Kidney (tissue), 14 donors: ENCODE results near the gene SYNE1. TPM values are rescaled to one million over a fixed set of nuclear protein-coding genes. Genes with fewer than 3 reads are reported as not detected.
A peak's percentile ranks its signal among the peaks of the same experiment; 100 is the strongest.

Source experiments
- DNase-seq, 5 donors: peaks; one replicate each; pipeline ENCODE4 v3.0.0-alpha.2; 2013 to 2020
- FAIRE-seq: peaks from 2 replicates; lab custom pipeline; 2012; peaks lifted over from hg19 to GRCh38; lab: Jason Lieb, UNC
- H3K27ac ChIP-seq, 2 donors: one replicate each; pipeline ENCODE4 v1.7.0; 2013; ENCODE audit warnings: low read depth in 2 of 2, low read length in 2 of 2, inconsistent platforms in 1 of 2
- H3K27me3 ChIP-seq: one replicate; pipeline ENCODE4 v1.7.1; 2013; ENCODE audit warnings: low read length, inconsistent platforms; ENCODE audit not compliant: control insufficient read depth, insufficient read depth
- H3K36me3 ChIP-seq, 3 donors: one replicate each; pipeline versions ENCODE4 v1.7.0 to v1.7.1; 2013; ENCODE audit warnings: low read length in 3 of 3, control low read depth in 1 of 3, inconsistent platforms in 1 of 3; ENCODE audit not compliant: insufficient read depth in 3 of 3, control insufficient read depth in 2 of 3
- H3K4me1 ChIP-seq, 3 donors: one replicate each; pipeline versions ENCODE4 v1.7.0 to v1.7.1; 2013; ENCODE audit warnings: low read length in 3 of 3, inconsistent platforms in 1 of 3, low read depth in 1 of 3; ENCODE audit not compliant: control insufficient read depth in 2 of 3, insufficient read depth in 2 of 3
- H3K4me3 ChIP-seq, 3 donors: one replicate each; pipeline versions ENCODE4 v1.7.0 to v1.8.1; 2013; ENCODE audit warnings: low read length in 3 of 3, control low read depth in 1 of 3, inconsistent platforms in 1 of 3
- H3K9ac ChIP-seq, 3 donors: one replicate each; pipeline versions ENCODE4 v1.7.0 to v1.7.1; 2013; ENCODE audit warnings: low read length in 3 of 3, control low read depth in 1 of 3, inconsistent platforms in 1 of 3
- H3K9me3 ChIP-seq, 3 donors: one replicate each; pipeline versions ENCODE4 v1.7.0 to v1.7.1; 2013; ENCODE audit warnings: low read length in 3 of 3, control low read depth in 1 of 3, inconsistent platforms in 1 of 3; ENCODE audit not compliant: control insufficient read depth in 2 of 3, insufficient read depth in 1 of 3
- CTCF ChIP-seq: IDR thresholded peaks from 3 replicates; pipeline ENCODE4 v1.5.1; 2012; ENCODE audit warnings: mild to moderate bottlenecking, moderate library complexity, borderline replicate concordance; ENCODE audit not compliant: insufficient read depth; ENCODE audit errors: extremely low read depth
- intact Hi-C: fragments of 100-400 bp; cut with DNase I; formaldehyde crosslinking; loops from one replicate; pipeline ENCODE4 v1.11.1; 2022
- polyA plus RNA-seq: library from polyadenylated mRNA; stranded (reverse); fragments of 350-450 nt; fragmentation: Illumina TruSeq; extraction: RNeasy Lipid Tissue Mini Kit (QIAGEN cat#74804); gene quantifications from one replicate; pipeline ENCODE4 v1.2.3, GENCODE V29; 2014; ENCODE audit warnings: low read depth, low replicate concordance; ENCODE audit not compliant: insufficient read depth
- total RNA-seq: library from RNA; stranded (reverse); fragmentation: NEBNext Ultra II Directional; extraction: Animal tissue kit (Norgen Biotek cat#: 25700); gene quantifications from one replicate; pipeline ENCODE4 v1.2.1, GENCODE V29; 2021
- donor health status: control.
- donor health status: control.
- donor health status: control.
- donor health status: control.
- donor health status: control.
- donor health status: DM: yes; HTN: yes; CAD: no.
- donor health status: Normal renal cell carcinoma (clear cell type).

The SYNE1 gene
- total and polyA plus RNA-seq, 2 donors from 2014 or later = 47.8 to 216 TPM

- Histone ChIP-seq H3K9ac (no peak overlapping the region), H3K27ac (no peak overlapping the region), H3K9me3 (no peaks in the 10 kb centered on the region), H3K27me3 (no peaks in the 10 kb centered on the region), H3K4me1 (no peaks in the 10 kb centered on the region), H3K4me3 (no peak overlapping the region), H3K36me3 (peaks cover 10 to 83% (median 56%) of the 10 kb centered on the region in 3 donors)
- no peak for DNase-seq
- TF ChIP-seq CTCF = no peak
- FAIRE-seq = no peak
- intact Hi-C loops = no loop called here
These were observed 500.7 kb downstream of the SYNE1 start for GRCh38 chr6:152136449-152136825.

GRCh38 chr6:152135755-152136448 is 501.3 kb downstream of the SYNE1 start:
- peaks cover 10 to 84% (median 55%) of the 10 kb centered on the region in 3 donors for H3K36me3 ChIP-seq
- FAIRE-seq = no peak
- no peak for DNase-seq

GRCh38 chr6:152130441-152130840 is 506.7 kb downstream of the SYNE1 start:
- FAIRE-seq = no peak
- Histone ChIP-seq H3K4me3 (peak overlapping the region in 1 of 3 donors; percentile 2), H3K27ac (peak overlapping the region in 1 of 2 donors; percentile 83)

More at GRCh38 chr6:152135755-152136448, 501.3 kb downstream of the SYNE1 start:
- no peak for TF ChIP-seq CTCF
- Histone ChIP-seq H3K9ac (no peak overlapping the region), H3K4me1 (no peaks in the 10 kb centered on the region), H3K27me3 (no peaks in the 10 kb centered on the region), H3K9me3 (no peaks in the 10 kb centered on the region), H3K4me3 (no peak overlapping the region), H3K27ac (no peak overlapping the region)
- intact Hi-C loops = no loop called here

More at GRCh38 chr6:152130441-152130840, 506.7 kb downstream of the SYNE1 start:
- DNase-seq = no peak
- no peaks in the 10 kb centered on the region for H3K27me3 ChIP-seq
- no peak overlapping the region for H3K9ac ChIP-seq
- no peaks in the 10 kb centered on the region for H3K9me3 ChIP-seq
- H3K36me3 ChIP-seq = peaks cover 4 to 58% (median 49%) of the 10 kb centered on the region in 3 donors
- intact Hi-C loops = no loop called here
- no peaks in the 10 kb centered on the region for H3K4me1 ChIP-seq
- TF ChIP-seq CTCF = no peak
